ENCODE results near the gene PLCL1.

DNA sequence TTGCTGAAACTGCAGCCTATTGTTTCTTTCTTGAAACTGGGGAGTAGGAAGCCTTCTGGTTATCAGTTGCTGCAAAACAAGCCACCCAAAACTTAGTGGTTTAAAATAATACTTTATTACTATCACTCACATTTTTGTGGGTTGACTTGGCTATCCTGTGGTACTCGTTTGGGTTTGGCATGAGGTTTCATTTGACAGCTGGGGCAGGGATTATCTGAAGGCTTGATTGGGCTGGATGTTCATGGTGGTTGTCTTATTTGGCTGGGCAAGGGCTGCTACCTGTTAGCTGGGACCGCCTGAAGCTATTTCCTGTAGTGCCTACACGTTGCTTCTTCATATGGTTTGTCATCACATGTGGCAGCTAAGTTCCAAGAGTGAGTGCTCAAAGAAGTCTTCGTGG is 122.3 kb downstream of the PLCL1 start:
- TF ChIP-seq, protein P1, sequence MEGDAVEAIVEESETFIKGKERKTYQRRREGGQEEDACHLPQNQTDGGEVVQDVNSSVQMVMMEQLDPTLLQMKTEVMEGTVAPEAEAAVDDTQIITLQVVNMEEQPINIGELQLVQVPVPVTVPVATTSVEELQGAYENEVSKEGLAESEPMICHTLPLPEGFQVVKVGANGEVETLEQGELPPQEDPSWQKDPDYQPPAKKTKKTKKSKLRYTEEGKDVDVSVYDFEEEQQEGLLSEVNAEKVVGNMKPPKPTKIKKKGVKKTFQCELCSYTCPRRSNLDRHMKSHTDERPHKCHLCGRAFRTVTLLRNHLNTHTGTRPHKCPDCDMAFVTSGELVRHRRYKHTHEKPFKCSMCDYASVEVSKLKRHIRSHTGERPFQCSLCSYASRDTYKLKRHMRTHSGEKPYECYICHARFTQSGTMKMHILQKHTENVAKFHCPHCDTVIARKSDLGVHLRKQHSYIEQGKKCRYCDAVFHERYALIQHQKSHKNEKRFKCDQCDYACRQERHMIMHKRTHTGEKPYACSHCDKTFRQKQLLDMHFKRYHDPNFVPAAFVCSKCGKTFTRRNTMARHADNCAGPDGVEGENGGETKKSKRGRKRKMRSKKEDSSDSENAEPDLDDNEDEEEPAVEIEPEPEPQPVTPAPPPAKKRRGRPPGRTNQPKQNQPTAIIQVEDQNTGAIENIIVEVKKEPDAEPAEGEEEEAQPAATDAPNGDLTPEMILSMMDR (conservative IDR thresholded peaks at IDR 0.05 in 1 of 2, IDR thresholded peaks at IDR 0.05 in 1 of 2; ENCODE audit: extremely low read depth in 1 of 2, insufficient read depth in 1 of 2, low read depth in 1 of 2, low read length in 2 of 2) = no peak
- TF ChIP-seq EZH2 (IDR thresholded peaks at IDR 0.05; ENCODE audit: borderline replicate concordance, low read length) = no peak
